ENCODE data around the gene TMEM119.

Gene TMEM119

GRCh38 chr12:108606492-108606891 lies 8.6 kb upstream of the TMEM119 start:
- 91 to 92% methylated on average over 9 of the region's 9 CpGs for WGBS, 2 experiments
- H3K36me3 ChIP-seq (ENCODE audit: control insufficient read depth, insufficient read depth, low read length), result no peaks in the 10 kb centered on the region
- no peaks in the 10 kb centered on the region for H3K27me3 ChIP-seq (ENCODE audit: control insufficient read depth, insufficient read depth, low read length, poor library complexity, severe bottlenecking)
- no peak overlapping the region for H3K27ac ChIP-seq (ENCODE audit: insufficient read depth, low read depth, low read length, poor library complexity, severe bottlenecking)
- peaks cover 6% of the 10 kb centered on the region for H3K4me1 ChIP-seq (ENCODE audit: control insufficient read depth, insufficient read depth, low read length)
- no peaks in the 10 kb centered on the region for H3K9me3 ChIP-seq (ENCODE audit: control insufficient read depth, low read length)
- H3K4me3 ChIP-seq (ENCODE audit: insufficient read depth, low read depth, low read length), result no peak overlapping the region

- WGBS, 2 experiments, result 93 to 96% methylated on average over 4 of the region's 4 CpGs
Measured at GRCh38 chr12:108605690-108606406, 8.0 kb upstream of the TMEM119 start.

GRCh38 chr12:108605000-108605689 lies 7.3 kb upstream of the TMEM119 start:
- H3K36me3 ChIP-seq (ENCODE audit: control insufficient read depth, insufficient read depth, low read length), result no peaks in the 10 kb centered on the region
- H3K9me3 ChIP-seq (ENCODE audit: control insufficient read depth, low read length), result no peaks in the 10 kb centered on the region
- no peaks in the 10 kb centered on the region for H3K27me3 ChIP-seq (ENCODE audit: control insufficient read depth, insufficient read depth, low read length, poor library complexity, severe bottlenecking)
- WGBS, 2 experiments, result 87 to 92% methylated on average over 3 of the region's 3 CpGs
- no peak overlapping the region for H3K27ac ChIP-seq (ENCODE audit: insufficient read depth, low read depth, low read length, poor library complexity, severe bottlenecking)
- no peak overlapping the region for H3K4me3 ChIP-seq (ENCODE audit: insufficient read depth, low read depth, low read length)
- H3K4me1 ChIP-seq (ENCODE audit: control insufficient read depth, insufficient read depth, low read length), result peaks cover 6% of the 10 kb centered on the region

More at GRCh38 chr12:108605690-108606406, 8.0 kb upstream of the TMEM119 start:
- Histone ChIP-seq H3K27me3 (ENCODE audit: control insufficient read depth, insufficient read depth, low read length, poor library complexity, severe bottlenecking) (no peaks in the 10 kb centered on the region), H3K4me1 (ENCODE audit: control insufficient read depth, insufficient read depth, low read length) (peaks cover 6% of the 10 kb centered on the region), H3K27ac (ENCODE audit: insufficient read depth, low read depth, low read length, poor library complexity, severe bottlenecking) (no peak overlapping the region), H3K4me3 (ENCODE audit: insufficient read depth, low read depth, low read length) (no peak overlapping the region), H3K36me3 (ENCODE audit: control insufficient read depth, insufficient read depth, low read length) (no peaks in the 10 kb centered on the region), H3K9me3 (ENCODE audit: control insufficient read depth, low read length) (no peaks in the 10 kb centered on the region)

GRCh38 chr12:108604208-108604941 lies 6.5 kb upstream of the TMEM119 start:
- H3K36me3 ChIP-seq (ENCODE audit: control insufficient read depth, insufficient read depth, low read length), result no peaks in the 10 kb centered on the region
- no peaks in the 10 kb centered on the region for H3K27me3 ChIP-seq (ENCODE audit: control insufficient read depth, insufficient read depth, low read length, poor library complexity, severe bottlenecking)
- no peak overlapping the region for H3K27ac ChIP-seq (ENCODE audit: insufficient read depth, low read depth, low read length, poor library complexity, severe bottlenecking)
- no peaks in the 10 kb centered on the region for H3K4me1 ChIP-seq (ENCODE audit: control insufficient read depth, insufficient read depth, low read length)
- no peaks in the 10 kb centered on the region for H3K9me3 ChIP-seq (ENCODE audit: control insufficient read depth, low read length)
- H3K4me3 ChIP-seq (ENCODE audit: insufficient read depth, low read depth, low read length), result no peak overlapping the region
- 57 to 58% methylated on average over 14 of the region's 14 CpGs for WGBS, 2 experiments

- no peak overlapping the region for H3K27ac ChIP-seq (ENCODE audit: insufficient read depth, low read depth, low read length, poor library complexity, severe bottlenecking)
- no peaks in the 10 kb centered on the region for H3K27me3 ChIP-seq (ENCODE audit: control insufficient read depth, insufficient read depth, low read length, poor library complexity, severe bottlenecking)
- no peaks in the 10 kb centered on the region for H3K4me1 ChIP-seq (ENCODE audit: control insufficient read depth, insufficient read depth, low read length)
- no peaks in the 10 kb centered on the region for H3K36me3 ChIP-seq (ENCODE audit: control insufficient read depth, insufficient read depth, low read length)
- H3K4me3 ChIP-seq (ENCODE audit: insufficient read depth, low read depth, low read length), result no peak overlapping the region
- 95 to 96% methylated on average over 4 of the region's 4 CpGs for WGBS, 2 experiments
- no peaks in the 10 kb centered on the region for H3K9me3 ChIP-seq (ENCODE audit: control insufficient read depth, low read length)
Measured at GRCh38 chr12:108603743-108604142, 5.9 kb upstream of the TMEM119 start.

GRCh38 chr12:108602976-108603704 lies 5.3 kb upstream of the TMEM119 start:
- no peaks in the 10 kb centered on the region for H3K9me3 ChIP-seq (ENCODE audit: control insufficient read depth, low read length)
- H3K4me1 ChIP-seq (ENCODE audit: control insufficient read depth, insufficient read depth, low read length), result peaks cover 4% of the 10 kb centered on the region
- H3K36me3 ChIP-seq (ENCODE audit: control insufficient read depth, insufficient read depth, low read length), result no peaks in the 10 kb centered on the region
- H3K4me3 ChIP-seq (ENCODE audit: insufficient read depth, low read depth, low read length), result no peak overlapping the region
- no peak overlapping the region for H3K27ac ChIP-seq (ENCODE audit: insufficient read depth, low read depth, low read length, poor library complexity, severe bottlenecking)
- 94 to 95% methylated on average over 15 of the region's 15 CpGs for WGBS, 2 experiments
- H3K27me3 ChIP-seq (ENCODE audit: control insufficient read depth, insufficient read depth, low read length, poor library complexity, severe bottlenecking), result no peaks in the 10 kb centered on the region

- H3K9me3 ChIP-seq (ENCODE audit: control insufficient read depth, low read length), result no peaks in the 10 kb centered on the region
- no peaks in the 10 kb centered on the region for H3K36me3 ChIP-seq (ENCODE audit: control insufficient read depth, insufficient read depth, low read length)
- H3K27me3 ChIP-seq (ENCODE audit: control insufficient read depth, insufficient read depth, low read length, poor library complexity, severe bottlenecking), result no peaks in the 10 kb centered on the region
- no peak overlapping the region for H3K27ac ChIP-seq (ENCODE audit: insufficient read depth, low read depth, low read length, poor library complexity, severe bottlenecking)
- peaks cover 11% of the 10 kb centered on the region for H3K4me1 ChIP-seq (ENCODE audit: control insufficient read depth, insufficient read depth, low read length)
- H3K4me3 ChIP-seq (ENCODE audit: insufficient read depth, low read depth, low read length), result no peak overlapping the region
- WGBS, 2 experiments, result 96% methylated on average over 8 of the region's 9 CpGs
Measured at GRCh38 chr12:108602209-108602705, 4.4 kb upstream of the TMEM119 start.

GRCh38 chr12:108600702-108601007 lies 2.8 kb upstream of the TMEM119 start:
- H3K27me3 ChIP-seq (ENCODE audit: control insufficient read depth, insufficient read depth, low read length, poor library complexity, severe bottlenecking), result no peaks in the 10 kb centered on the region
- no peaks in the 10 kb centered on the region for H3K9me3 ChIP-seq (ENCODE audit: control insufficient read depth, low read length)
- H3K4me1 ChIP-seq (ENCODE audit: control insufficient read depth, insufficient read depth, low read length), result peaks cover 13% of the 10 kb centered on the region
- H3K27ac ChIP-seq (ENCODE audit: insufficient read depth, low read depth, low read length, poor library complexity, severe bottlenecking), result no peak overlapping the region
- 63 to 66% methylated on average over 4 of the region's 4 CpGs for WGBS, 2 experiments
- H3K4me3 ChIP-seq (ENCODE audit: insufficient read depth, low read depth, low read length), result no peak overlapping the region
- H3K36me3 ChIP-seq (ENCODE audit: control insufficient read depth, insufficient read depth, low read length), result no peaks in the 10 kb centered on the region

GRCh38 chr12:108599948-108600701 lies 2.2 kb upstream of the TMEM119 start:
- Histone ChIP-seq H3K27ac (ENCODE audit: insufficient read depth, low read depth, low read length, poor library complexity, severe bottlenecking) (no peak overlapping the region), H3K36me3 (ENCODE audit: control insufficient read depth, insufficient read depth, low read length) (no peaks in the 10 kb centered on the region), H3K4me1 (ENCODE audit: control insufficient read depth, insufficient read depth, low read length) (peaks cover 13% of the 10 kb centered on the region), H3K9me3 (ENCODE audit: control insufficient read depth, low read length) (no peaks in the 10 kb centered on the region), H3K4me3 (ENCODE audit: insufficient read depth, low read depth, low read length) (no peak overlapping the region), H3K27me3 (ENCODE audit: control insufficient read depth, insufficient read depth, low read length, poor library complexity, severe bottlenecking) (no peaks in the 10 kb centered on the region)
- 91 to 93% methylated on average over 10 of the region's 10 CpGs for WGBS, 2 experiments
